Liver (tissue), 9 donors: Measurements from ENCODE around the gene RIT2. TPM values are rescaled to one million over a fixed set of nuclear protein-coding genes. Genes with fewer than 3 reads are reported as not detected.

ENCODE experiments used
- DNase-seq: peaks from one replicate; pipeline ENCODE4 v3.0.0-alpha.2; 2017; ENCODE audit warnings: low spot score
- H3K27ac ChIP-seq, 2 donors: one replicate each; pipeline ENCODE4 v1.7.0; 2013; ENCODE audit warnings: inconsistent platforms in 2 of 2, low read length in 2 of 2, control low read depth in 1 of 2, low read depth in 1 of 2, mild to moderate bottlenecking in 1 of 2
- H3K27me3 ChIP-seq, 4 donors: one replicate each; pipeline versions ENCODE4 v1.6.1 to v1.7.0; 2013; ENCODE audit warnings: low read length in 3 of 4, inconsistent platforms in 1 of 4, mild to moderate bottlenecking in 1 of 4, moderate library complexity in 1 of 4; ENCODE audit not compliant: control insufficient read depth in 4 of 4, insufficient read depth in 4 of 4
- H3K36me3 ChIP-seq, 4 donors: one replicate each; pipeline versions ENCODE4 v1.6.1 to v1.7.0; 2013; ENCODE audit warnings: low read length in 3 of 4, mild to moderate bottlenecking in 3 of 4, low read depth in 1 of 4, moderate library complexity in 1 of 4; ENCODE audit not compliant: control insufficient read depth in 4 of 4, insufficient read depth in 3 of 4
- H3K4me1 ChIP-seq, 4 donors: one replicate each; pipeline versions ENCODE4 v1.6.1 to v1.7.0; 2013; ENCODE audit warnings: low read length in 3 of 4, mild to moderate bottlenecking in 3 of 4, moderate library complexity in 1 of 4; ENCODE audit not compliant: control insufficient read depth in 4 of 4, insufficient read depth in 4 of 4
- H3K4me3 ChIP-seq, 3 donors: one replicate each; pipeline versions ENCODE4 v1.6.1 to v1.7.0; 2013; ENCODE audit warnings: low read length in 3 of 3, control low read depth in 1 of 3, low read depth in 1 of 3, mild to moderate bottlenecking in 1 of 3
- H3K9ac ChIP-seq, 2 donors: one replicate each; pipeline ENCODE4 v1.7.0; 2013; ENCODE audit warnings: low read length in 2 of 2, mild to moderate bottlenecking in 2 of 2, moderate library complexity in 2 of 2, control low read depth in 1 of 2, low read depth in 1 of 2
- H3K9me3 ChIP-seq, 4 donors: one replicate each; pipeline versions ENCODE4 v1.6.1 to v1.7.0; 2013; ENCODE audit warnings: low read length in 3 of 4; ENCODE audit not compliant: control insufficient read depth in 4 of 4
- EGR1 ChIP-seq, 2 donors: IDR thresholded peaks; 2 replicates each; pipeline ENCODE4 v1.6.1; 2016 to 2018; ENCODE audit warnings: antibody characterized with exemption in 2 of 2, low read depth in 2 of 2
- FOXA1 ChIP-seq: IDR thresholded peaks from 2 replicates; pipeline ENCODE4 v1.6.1; 2016; ENCODE audit warnings: antibody characterized with exemption
- FOXA2 ChIP-seq: IDR thresholded peaks from 2 replicates; pipeline ENCODE4 v1.6.1; 2016; ENCODE audit warnings: antibody characterized with exemption
- GABPA ChIP-seq, 2 donors: IDR thresholded peaks in 1 of 2; conservative IDR thresholded peaks in 1 of 2; 2 replicates each; pipeline ENCODE4 v1.6.1; 2016; ENCODE audit warnings: antibody characterized with exemption in 2 of 2, mild to moderate bottlenecking in 1 of 2, moderate library complexity in 1 of 2
- HNF4A ChIP-seq, 2 donors: conservative IDR thresholded peaks; 2 replicates each; pipeline ENCODE4 v1.6.1; 2016; ENCODE audit warnings: antibody characterized with exemption in 2 of 2, mild to moderate bottlenecking in 2 of 2
- HNF4G ChIP-seq: IDR thresholded peaks from 2 replicates; pipeline ENCODE4 v1.6.1; 2016; ENCODE audit warnings: antibody characterized with exemption
- NR2F2 ChIP-seq: IDR thresholded peaks from 2 replicates; pipeline ENCODE4 v1.6.1; 2016; ENCODE audit warnings: antibody characterized with exemption
- RAD21 ChIP-seq, 2 donors: IDR thresholded peaks; 2 replicates each; pipeline ENCODE4 v1.6.1; 2016; ENCODE audit warnings: antibody characterized with exemption in 2 of 2, mild to moderate bottlenecking in 2 of 2
- REST ChIP-seq: IDR thresholded peaks from 2 replicates; pipeline ENCODE4 v1.6.1; 2016; ENCODE audit warnings: antibody characterized with exemption, mild to moderate bottlenecking
- SP1 ChIP-seq: IDR thresholded peaks from 2 replicates; pipeline ENCODE4 v1.6.1; 2018; ENCODE audit warnings: antibody characterized with exemption, mild to moderate bottlenecking
- TAF1 ChIP-seq: conservative IDR thresholded peaks from 2 replicates; pipeline ENCODE4 v1.6.1; 2016; ENCODE audit warnings: antibody characterized with exemption, mild to moderate bottlenecking
- WGBS: extraction: QIAGEN DNeasy Blood & Tissue Kit; methylation state at CpG from one replicate; pipeline ENCODE4 v1.1.7; 2013; 5-methylcytosine and 5-hydroxymethylcytosine counted together
- polyA plus RNA-seq, 2 donors: library from polyadenylated mRNA; stranded (reverse) in 1 of 2; unstranded in 1 of 2; fragments of 200-250 nt in 1 of 2; fragments of >200 nt in 1 of 2; fragmentation: Nextera tagmentation in 1 of 2; extraction: Ambion mirVana in 1 of 2; gene quantifications; one replicate each; pipeline versions ENCODE4 v1.2.1 to v1.2.3, GENCODE V29; 2013 to 2015
- total RNA-seq, 2 donors: library from RNA; depleted of rRNA; stranded (reverse); fragments of >200 nt; gene quantifications; one replicate each; pipeline ENCODE4 v1.2.3, GENCODE V29; 2014
- TF ChIP-seq, protein P1 (sequence below): IDR thresholded peaks from 2 replicates; pipeline ENCODE4 v1.6.1; 2016; ENCODE audit warnings: antibody characterized with exemption
- TF ChIP-seq, protein P2 (sequence below): IDR thresholded peaks from 2 replicates; pipeline ENCODE4 v1.6.1; 2016; ENCODE audit warnings: antibody characterized with exemption
- TF ChIP-seq, protein P3 (sequence below): fragments of 150-350 bp; IDR thresholded peaks from 2 replicates; pipeline ENCODE4 v1.5.1; 2017; ENCODE audit warnings: improper control_type of control experiment, low read depth, low read length; ENCODE audit not compliant: missing input control
- donor health status: healthy.
- donor health status: healthy.
- donor health status: healthy.
- donor health status: healthy.
- donor health status: healthy.

The RIT2 gene
- total and polyA plus RNA-seq, 4 donors = not detected

GRCh38 chr18:43079422-43079821 lies 36.1 kb downstream of the RIT2 start:
- DNase-seq = no peak
- Histone ChIP-seq H3K27me3 (no peaks in the 10 kb centered on the region), H3K36me3 (no peaks in the 10 kb centered on the region), H3K27ac (no peak overlapping the region), H3K4me3 (no peak overlapping the region), H3K9ac (no peak overlapping the region), H3K4me1 (no peaks in the 10 kb centered on the region), H3K9me3 (no peaks in the 10 kb centered on the region)
- TF ChIP-seq RAD21 (IDR thresholded peaks at IDR 0.05) = no peak
- TF ChIP-seq, protein P1, sequence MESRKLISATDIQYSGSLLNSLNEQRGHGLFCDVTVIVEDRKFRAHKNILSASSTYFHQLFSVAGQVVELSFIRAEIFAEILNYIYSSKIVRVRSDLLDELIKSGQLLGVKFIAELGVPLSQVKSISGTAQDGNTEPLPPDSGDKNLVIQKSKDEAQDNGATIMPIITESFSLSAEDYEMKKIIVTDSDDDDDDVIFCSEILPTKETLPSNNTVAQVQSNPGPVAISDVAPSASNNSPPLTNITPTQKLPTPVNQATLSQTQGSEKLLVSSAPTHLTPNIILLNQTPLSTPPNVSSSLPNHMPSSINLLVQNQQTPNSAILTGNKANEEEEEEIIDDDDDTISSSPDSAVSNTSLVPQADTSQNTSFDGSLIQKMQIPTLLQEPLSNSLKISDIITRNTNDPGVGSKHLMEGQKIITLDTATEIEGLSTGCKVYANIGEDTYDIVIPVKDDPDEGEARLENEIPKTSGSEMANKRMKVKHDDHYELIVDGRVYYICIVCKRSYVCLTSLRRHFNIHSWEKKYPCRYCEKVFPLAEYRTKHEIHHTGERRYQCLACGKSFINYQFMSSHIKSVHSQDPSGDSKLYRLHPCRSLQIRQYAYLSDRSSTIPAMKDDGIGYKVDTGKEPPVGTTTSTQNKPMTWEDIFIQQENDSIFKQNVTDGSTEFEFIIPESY = no peak
- 75% methylated on average over 4 of the region's 4 CpGs for WGBS

DNA sequence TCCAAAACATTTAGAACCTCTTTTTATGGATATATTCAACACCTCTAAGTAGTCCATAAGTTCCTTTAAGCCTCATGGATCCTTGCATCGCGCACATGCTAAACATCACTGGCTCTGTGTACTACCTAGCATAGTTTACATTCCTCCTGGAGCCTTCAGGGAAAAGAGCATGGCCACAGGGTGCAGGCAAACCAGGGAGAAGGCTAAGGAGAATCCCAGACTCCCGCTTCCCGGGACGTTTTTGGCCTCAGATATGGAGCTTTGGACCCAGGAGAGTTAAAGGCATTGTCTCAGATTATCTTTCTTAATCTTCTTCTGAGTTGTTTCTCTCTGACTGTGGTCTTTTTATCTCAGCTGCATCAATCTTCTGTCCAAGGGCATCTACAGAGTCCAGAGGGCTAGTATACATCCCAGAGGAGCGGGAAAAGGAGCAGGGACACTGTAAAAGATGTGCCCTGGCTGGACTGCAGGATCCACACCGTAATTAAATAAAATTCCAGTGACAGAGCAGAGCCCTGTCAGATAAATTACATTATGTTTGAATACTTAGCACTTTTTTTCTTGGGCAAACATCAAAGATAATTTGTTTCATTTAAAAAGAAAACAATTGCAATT lies 36.9 kb downstream of the RIT2 start:
- no peak for TF ChIP-seq HNF4A (conservative IDR thresholded peaks at IDR 0.05)
- no peak for TF ChIP-seq REST
- TF ChIP-seq GABPA (IDR thresholded peaks at IDR 0.05 in 1 of 2, conservative IDR thresholded peaks at IDR 0.05 in 1 of 2) = no peak
- no peak for TF ChIP-seq EGR1 (IDR thresholded peaks at IDR 0.05; ENCODE audit: low read depth in 2 of 2)
- no peaks in the 10 kb centered on the region for H3K4me1 ChIP-seq
- H3K27me3 ChIP-seq = no peaks in the 10 kb centered on the region
- no peak overlapping the region for H3K27ac ChIP-seq
- 63% methylated on average over 7 of the region's 7 CpGs for WGBS
- no peak for DNase-seq
- no peak overlapping the region for H3K4me3 ChIP-seq
- no peak overlapping the region for H3K9ac ChIP-seq
- no peaks in the 10 kb centered on the region for H3K36me3 ChIP-seq
- no peaks in the 10 kb centered on the region for H3K9me3 ChIP-seq

DNA sequence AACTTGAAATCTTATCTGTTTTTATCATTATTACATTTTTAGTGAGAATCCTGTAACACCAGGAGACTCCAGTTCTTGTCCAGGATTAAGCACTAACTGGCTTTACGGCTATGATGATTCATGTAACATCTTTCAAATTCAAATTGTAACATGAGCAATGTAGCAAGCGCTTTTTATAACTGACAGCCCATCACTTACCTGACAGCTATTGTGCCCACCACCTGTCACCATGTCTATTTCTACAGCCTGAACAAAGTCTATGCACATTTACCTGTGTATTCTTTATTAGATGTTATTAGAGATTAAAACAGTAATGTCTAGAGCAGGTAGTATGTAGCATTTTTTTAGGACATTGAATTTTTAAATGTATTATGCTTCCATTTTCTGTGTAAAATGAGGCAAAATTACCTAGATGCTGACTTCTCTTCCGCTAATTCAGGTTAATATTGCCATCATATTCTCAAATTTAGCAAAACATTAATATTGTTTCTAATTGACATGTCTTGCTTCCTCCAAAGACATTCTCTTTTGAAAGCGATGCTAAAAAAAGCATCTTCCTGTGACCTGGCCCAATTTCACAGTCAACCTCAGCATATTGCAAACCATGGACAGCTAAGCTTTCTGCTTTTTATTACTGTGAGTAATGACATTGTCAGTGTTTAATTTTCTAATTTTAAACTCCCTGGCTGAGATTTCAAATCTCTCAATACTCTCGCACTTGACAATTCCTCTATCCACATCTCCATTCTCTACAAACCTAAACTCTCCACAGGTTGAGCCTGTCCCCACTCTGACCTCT lies 37.8 kb downstream of the RIT2 start:
- Histone ChIP-seq H3K9me3 (no peaks in the 10 kb centered on the region), H3K4me3 (no peak overlapping the region), H3K27ac (no peak overlapping the region), H3K9ac (no peak overlapping the region), H3K27me3 (no peaks in the 10 kb centered on the region), H3K36me3 (no peaks in the 10 kb centered on the region), H3K4me1 (no peaks in the 10 kb centered on the region)
- WGBS = 82% methylated on average over 5 of the region's 5 CpGs
- no peak for DNase-seq
- TF ChIP-seq HNF4G (no peak), FOXA2 (no peak), FOXA1 (no peak), NR2F2 (no peak), SP1 (no peak), RAD21 (IDR thresholded peaks at IDR 0.05) (no peak), TAF1 (no peak), GABPA (IDR thresholded peaks at IDR 0.05 in 1 of 2, conservative IDR thresholded peaks at IDR 0.05 in 1 of 2) (no peak), EGR1 (IDR thresholded peaks at IDR 0.05; ENCODE audit: low read depth in 2 of 2) (no peak), REST (no peak)
- TF ChIP-seq, protein P2, sequence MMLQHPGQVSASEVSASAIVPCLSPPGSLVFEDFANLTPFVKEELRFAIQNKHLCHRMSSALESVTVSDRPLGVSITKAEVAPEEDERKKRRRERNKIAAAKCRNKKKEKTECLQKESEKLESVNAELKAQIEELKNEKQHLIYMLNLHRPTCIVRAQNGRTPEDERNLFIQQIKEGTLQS = no peak
- TF ChIP-seq, protein P3, sequence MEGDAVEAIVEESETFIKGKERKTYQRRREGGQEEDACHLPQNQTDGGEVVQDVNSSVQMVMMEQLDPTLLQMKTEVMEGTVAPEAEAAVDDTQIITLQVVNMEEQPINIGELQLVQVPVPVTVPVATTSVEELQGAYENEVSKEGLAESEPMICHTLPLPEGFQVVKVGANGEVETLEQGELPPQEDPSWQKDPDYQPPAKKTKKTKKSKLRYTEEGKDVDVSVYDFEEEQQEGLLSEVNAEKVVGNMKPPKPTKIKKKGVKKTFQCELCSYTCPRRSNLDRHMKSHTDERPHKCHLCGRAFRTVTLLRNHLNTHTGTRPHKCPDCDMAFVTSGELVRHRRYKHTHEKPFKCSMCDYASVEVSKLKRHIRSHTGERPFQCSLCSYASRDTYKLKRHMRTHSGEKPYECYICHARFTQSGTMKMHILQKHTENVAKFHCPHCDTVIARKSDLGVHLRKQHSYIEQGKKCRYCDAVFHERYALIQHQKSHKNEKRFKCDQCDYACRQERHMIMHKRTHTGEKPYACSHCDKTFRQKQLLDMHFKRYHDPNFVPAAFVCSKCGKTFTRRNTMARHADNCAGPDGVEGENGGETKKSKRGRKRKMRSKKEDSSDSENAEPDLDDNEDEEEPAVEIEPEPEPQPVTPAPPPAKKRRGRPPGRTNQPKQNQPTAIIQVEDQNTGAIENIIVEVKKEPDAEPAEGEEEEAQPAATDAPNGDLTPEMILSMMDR = no peak
